WI38 (cell line): Measurements from ENCODE around the gene CASKIN1.

Source experiments
- H3K4me3 ChIP-seq: 2 replicates; pipeline ENCODE4 v1.5.1; 2011; ENCODE audit warnings: low read depth, mild to moderate bottlenecking, control low read depth, low read length
- CTCF ChIP-seq: IDR thresholded peaks from 2 replicates; pipeline ENCODE4 v1.5.1; 2012; ENCODE audit warnings: low read depth, mild to moderate bottlenecking, control low read depth, low read length

CASKIN1 gene

DNA sequence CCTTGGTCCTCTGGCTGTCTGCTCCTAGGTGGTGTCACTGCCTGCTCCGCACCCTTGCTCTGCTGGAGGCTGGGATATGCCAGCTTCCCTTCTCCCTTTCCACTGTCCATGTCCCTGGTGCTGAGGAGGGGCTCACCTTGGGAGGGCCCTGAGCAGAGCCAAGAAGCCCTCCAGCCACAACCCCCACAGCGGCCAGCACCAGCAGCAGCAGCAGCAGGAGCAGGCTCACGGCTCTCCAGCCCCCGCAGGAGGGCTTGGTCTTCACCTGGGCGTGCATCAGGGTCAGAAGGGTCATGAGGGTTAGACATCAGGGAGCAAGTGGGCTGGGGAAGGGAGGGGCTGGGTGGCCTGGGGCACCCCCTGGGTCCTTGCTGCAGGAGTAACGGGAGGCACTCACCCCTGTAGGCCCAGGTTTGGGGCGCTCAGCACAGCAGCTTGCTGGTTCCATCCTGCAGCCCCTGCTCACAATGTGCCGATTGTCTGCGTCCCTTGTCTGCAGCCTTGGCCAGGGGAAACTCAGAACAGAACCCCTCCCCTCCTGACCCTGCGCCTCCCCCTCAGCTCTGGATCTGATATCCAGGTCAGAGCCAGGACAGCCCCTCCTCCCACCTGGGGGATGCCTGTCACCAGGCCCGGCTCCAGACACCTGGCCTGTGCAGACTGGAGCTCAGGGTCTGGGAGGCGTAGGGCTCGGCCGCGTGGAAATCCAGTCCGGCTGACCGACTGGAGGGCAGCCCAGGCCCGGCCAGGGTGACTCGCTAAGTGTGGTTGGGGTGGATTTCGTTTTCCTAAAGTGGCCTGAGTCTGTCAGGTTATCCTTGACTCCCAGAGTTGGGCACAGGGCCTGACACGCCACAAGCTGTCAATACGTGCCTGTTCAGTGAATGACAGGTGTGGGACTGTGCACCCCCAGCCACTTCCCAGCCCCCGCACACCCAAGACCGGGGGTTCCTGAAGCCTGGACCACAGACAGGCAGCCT lies 14.3 kb upstream of the CASKIN1 start, which contains the start of gene BRICD5:
BRICD5 (minus strand) TSS at position 478 of the 980 bp plus-strand sequence; CDS start at position 448, 30 bp downstream.
- no peak for TF ChIP-seq CTCF
- no peak within 1 kb of the TSS for H3K4me3 ChIP-seq

DNA sequence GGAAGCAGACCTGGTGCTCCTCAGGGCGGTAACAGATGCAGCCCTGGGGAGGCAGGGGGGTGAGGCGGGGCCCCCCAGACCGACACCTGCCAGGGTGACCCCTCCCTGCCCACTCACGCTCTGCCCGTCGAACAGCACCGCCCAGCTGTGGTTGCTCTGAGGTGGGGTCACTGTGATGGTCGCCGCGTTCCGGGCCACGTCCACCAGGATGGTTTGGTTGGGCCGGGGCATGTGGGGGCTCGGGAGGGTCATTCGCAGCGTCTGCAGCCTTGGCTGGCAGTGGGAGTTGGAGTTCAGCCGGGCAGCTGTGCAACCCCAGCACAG lies 13.6 kb upstream of the CASKIN1 start:
- H3K4me3 ChIP-seq, result no peak overlapping the region
- no peak for TF ChIP-seq CTCF

GRCh38 chr16:2209258-2210008 lies 13.0 kb upstream of the CASKIN1 start:
- TF ChIP-seq CTCF, result no peak

GRCh38 chr16:2208772-2209171 lies 12.4 kb upstream of the CASKIN1 start:
- no peak overlapping the region for H3K4me3 ChIP-seq
- TF ChIP-seq CTCF, result no peak

More at GRCh38 chr16:2209258-2210008, 13.0 kb upstream of the CASKIN1 start:
- H3K4me3 ChIP-seq, result no peak overlapping the region

DNA sequence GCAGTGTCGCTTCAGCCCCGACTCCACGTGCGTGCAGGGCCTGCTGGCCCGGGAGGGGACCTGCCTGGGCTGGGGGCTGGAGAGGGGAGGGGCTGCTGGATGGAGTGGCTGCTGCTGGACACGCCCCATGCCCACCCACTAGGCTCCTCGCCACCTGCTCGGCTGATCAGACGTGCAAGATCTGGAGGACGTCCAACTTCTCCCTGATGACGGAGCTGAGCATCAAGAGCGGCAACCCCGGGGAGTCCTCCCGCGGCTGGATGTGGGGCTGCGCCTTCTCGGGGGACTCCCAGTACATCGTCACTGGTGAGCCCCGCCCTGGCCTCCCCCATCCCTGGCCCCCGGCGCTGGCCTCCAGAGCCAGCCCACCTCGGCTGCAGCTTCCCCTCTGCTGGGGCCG lies 11.9 kb upstream of the CASKIN1 start:
- TF ChIP-seq CTCF, result no peak
- no peak overlapping the region for H3K4me3 ChIP-seq

- TF ChIP-seq CTCF, result no peak
- H3K4me3 ChIP-seq, result no peak overlapping the region
These were observed 11.5 kb upstream of the CASKIN1 start for GRCh38 chr16:2207872-2208271.
